K562 (cell line): ENCODE measurements around the gene HES3. TPM values are rescaled to one million over a fixed set of nuclear protein-coding genes. Genes with fewer than 3 reads are reported as not detected.
A peak's percentile ranks its signal among the peaks of the same experiment; 100 is the strongest.

ENCODE experiments used
- ATAC-seq: fragments of 200-7000 bp; cut with Tn5 transposase; 3 replicates; pipeline ENCODE4 v1.9.1; 2020; ENCODE audit warnings: moderate library complexity
- BruUV-seq: library from RNA; stranded (reverse); fragments of 400-500 nt; replicated peaks from 2 replicates; lab custom pipeline; 2021; lab: Mats Ljungman, UMichigan
- CTCF ChIA-PET: fragments of 300-600 bp; formaldehyde crosslinking; extraction: SDS; loops from one replicate; lab custom pipeline; 2021; ENCODE audit warnings: low intra/inter-chr PET ratio; lab: Yijun Ruan, JAX
- POLR2A ChIA-PET: fragments of 300-600, 350-650 bp; sonication (Branson Sonifier 250); formaldehyde crosslinking; extraction: SDS; loops from one replicate; lab custom pipeline; 2021; ENCODE audit warnings: antibody characterized with exemption, inconsistent platforms; lab: Yijun Ruan, JAX
- DNase-seq, 4 experiments: peaks; one replicate each; pipeline versions ENCODE4 v3.0.0 to v3.0.0-alpha.2; 2011 to 2018; ENCODE audit warnings: low spot score in 3 of 4, mixed read lengths in 3 of 4; ENCODE audit errors: extremely low read depth in 1 of 4
- FAIRE-seq: peaks from 2 replicates; lab custom pipeline; 2011; peaks lifted over from hg19 to GRCh38; lab: Jason Lieb, UNC
- H2AFZ ChIP-seq: 2 replicates; pipeline ENCODE4 v1.6.0; 2011; ENCODE audit warnings: low read depth, low read length, control low read depth, inconsistent platforms
- H3K27ac ChIP-seq: fragments of 200-600 bp; 3 replicates; pipeline ENCODE4 v1.8.0; 2011; ENCODE audit warnings: low read depth, mild to moderate bottlenecking, control low read depth, inconsistent platforms, low read length, moderate library complexity, mixed read lengths; ENCODE audit errors: extremely low read depth
- H3K27me3 ChIP-seq, 2 experiments: fragments of 300-600 bp in 1 of 2; 2 replicates in 1 of 2; 3 replicates in 1 of 2; pipeline versions ENCODE4 v1.6.0 to v1.8.0; 2011; ENCODE audit warnings: inconsistent platforms in 2 of 2, low read length in 2 of 2, mild to moderate bottlenecking in 1 of 2, mixed read lengths in 1 of 2, moderate library complexity in 1 of 2; ENCODE audit not compliant: control insufficient read depth in 2 of 2, insufficient read depth in 2 of 2
- H3K36me3 ChIP-seq: fragments of 300-600 bp; 3 replicates; pipeline ENCODE4 v1.8.0; 2011; ENCODE audit warnings: mild to moderate bottlenecking, low read length, inconsistent platforms; ENCODE audit not compliant: control insufficient read depth, insufficient read depth
- H3K4me1 ChIP-seq, 2 experiments: fragments of 200-600 bp in 1 of 2; replicated peaks in 1 of 2; 2 replicates in 1 of 2; 3 replicates in 1 of 2; pipeline versions ENCODE4 v1.5.1 to v1.8.0; 2011; ENCODE audit warnings: inconsistent platforms in 2 of 2, low read length in 2 of 2, mild to moderate bottlenecking in 1 of 2, mixed read lengths in 1 of 2, moderate library complexity in 1 of 2; ENCODE audit not compliant: control insufficient read depth in 2 of 2, insufficient read depth in 2 of 2
- H3K4me2 ChIP-seq: 2 replicates; pipeline ENCODE4 v1.6.1; 2011; ENCODE audit warnings: low read length, control low read depth, inconsistent platforms, mixed read lengths; ENCODE audit not compliant: insufficient read depth
- H3K4me3 ChIP-seq: fragments of 200-600 bp; sonication (generic), shearing (Covaris generic); 2 replicates; pipeline ENCODE4 v1.5.1; 2016; ENCODE audit warnings: control low read depth, inconsistent platforms
- H3K79me2 ChIP-seq: fragments of 200-600 bp; 3 replicates; pipeline ENCODE4 v1.8.0; 2011; ENCODE audit warnings: low read length, inconsistent platforms; ENCODE audit not compliant: control insufficient read depth, insufficient read depth
- H3K9ac ChIP-seq, 2 experiments: 2 replicates each; pipeline versions ENCODE4 v1.6.0 to v1.6.1; 2011; ENCODE audit warnings: low read depth in 2 of 2, low read length in 2 of 2, control low read depth in 1 of 2, inconsistent platforms in 1 of 2, mild to moderate bottlenecking in 1 of 2, mixed read lengths in 1 of 2; ENCODE audit not compliant: insufficient read depth in 1 of 2
- H3K9me1 ChIP-seq: one replicate; pipeline ENCODE4 v1.6.0; 2011; ENCODE audit warnings: inconsistent platforms, mild to moderate bottlenecking, low read length, moderate library complexity; ENCODE audit not compliant: control insufficient read depth, insufficient read depth
- H3K9me3 ChIP-seq: replicated peaks from 2 replicates; pipeline ENCODE4 v1.5.1; 2011; ENCODE audit warnings: low read depth, low read length, inconsistent platforms; ENCODE audit not compliant: control insufficient read depth, insufficient read depth
- H4K20me1 ChIP-seq: replicated peaks from 2 replicates; pipeline ENCODE4 v1.6.1; 2011; ENCODE audit warnings: low read length, inconsistent platforms, mixed read lengths; ENCODE audit not compliant: control insufficient read depth, insufficient read depth
- BCL6 ChIP-seq: fragments of 250-450 bp; sonication (Bioruptor Pico); IDR thresholded peaks from 2 replicates; pipeline ENCODE4 v1.4.0; 2020
- PRDM10 ChIP-seq: fragments of 450-650 bp; IDR thresholded peaks from 2 replicates; pipeline ENCODE4 v1.6.1; 2018; ENCODE audit not compliant: partially characterized antibody
- WGBS: fragments of 100-300 bp; shearing (Covaris generic); methylation state at CpG from one replicate; pipeline ENCODE4 v1.1.6; 2016; ENCODE audit warnings: low coverage, mixed read lengths; ENCODE audit not compliant: insufficient coverage; ENCODE audit errors: missing lambda C conversion rate; 5-methylcytosine and 5-hydroxymethylcytosine counted together
- in situ Hi-C: fragments of 300-500 bp; cut with MboI; formaldehyde crosslinking; loops from 4 replicates; pipeline ENCODE4 v1.15.0; 2018; ENCODE audit warnings: inconsistent platforms, mixed read lengths
- intact Hi-C: fragments of 100-400 bp; cut with micrococcal nuclease; formaldehyde crosslinking; loops from 2 replicates; pipeline ENCODE4 v1.14.2; 2022
- polyA plus RNA-seq, 8 experiments: library from polyadenylated mRNA; depleted of rRNA in 4 of 8; stranded (reverse) in 5 of 8; unstranded in 3 of 8; fragments of >200 nt; fragmentation: Nextera tagmentation in 2 of 8; fragmentation: Illumina TruSeq in 1 of 8; extraction: Ambion mirVana in 2 of 8; extraction: Trizol in 1 of 8; gene quantifications; 2 replicates each; pipeline versions ENCODE4 v1.2.1 to v1.2.3, GENCODE V29; 2011 to 2014; ENCODE audit warnings: inconsistent platforms in 1 of 8, missing spikeins in 1 of 8
- total RNA-seq, 7 experiments: library from RNA; depleted of rRNA in 6 of 7; stranded (reverse); fragments of >200 nt in 6 of 7; fragmentation: Illumina TruSeq in 2 of 7; extraction: Trizol in 2 of 7; gene quantifications; 2 replicates each; pipeline versions ENCODE4 v1.2.1 to v1.2.3, GENCODE V29; 2011 to 2021; ENCODE audit warnings: low replicate concordance in 1 of 7

Gene HES3
- total and polyA plus RNA-seq, 9 of the 15 experiments (the other 6 are each of a cell fraction or from before 2014, with no cell fraction given) = not detected

GRCh38 chr1:6202256-6202655 is 41.7 kb upstream of the HES3 start:
- H3K27me3 ChIP-seq = no peaks in the 10 kb centered on the region

More at GRCh38 chr1:6202256-6202655, 41.7 kb upstream of the HES3 start:
- TF ChIP-seq BCL6 (CRISPR knock-in tag) = no peak
- peak; percentile 52 for TF ChIP-seq PRDM10
- TF ChIP-seq, all 486 proteins: peak for 1
- peaks cover 57% of the 10 kb centered on the region for H3K79me2 ChIP-seq
- peaks cover 5% of the 10 kb centered on the region; the same call in 1 of the 2 replicates for H4K20me1 ChIP-seq
- DNase-seq (no peak), ATAC-seq (no peak), FAIRE-seq (no peak)
- ChIA-PET POLR2A (interaction anchor here (0.6 to 1.1 kb wide), 3 partner anchors 24 to 87 kb away, joined by 3 to 4 read pairs (median 3); no protein-coding TSS in a partner anchor), CTCF (no interaction called here)
- no peak overlapping the region for H2AFZ ChIP-seq
- intact Hi-C loops (no loop called here), in situ Hi-C loops (no loop called here)
- H3K4me2 ChIP-seq = no peak overlapping the region
- peaks cover 28 to 49% of the 10 kb centered on the region in 2 experiments; a peak in 4 of 5 replicates for H3K4me1 ChIP-seq
- no peak overlapping the region for H3K27ac ChIP-seq
- 81% methylated on average over 7 of the region's 7 CpGs for WGBS
- H3K9me1 ChIP-seq = no peaks in the 10 kb centered on the region
- no peak overlapping the region for H3K4me3 ChIP-seq
- no peak overlapping the region for H3K9ac ChIP-seq
- BruUV-seq = no TSS peak
- peaks cover 22% of the 10 kb centered on the region for H3K36me3 ChIP-seq
- H3K9me3 ChIP-seq = no peaks in the 10 kb centered on the region
